Choroid plexus epithelial cell (primary cell): ENCODE data around the gene SNRPE.
A peak's percentile ranks its signal among the peaks of the same experiment; 100 is the strongest.

Experiments
- DNase-seq: peaks from one replicate; pipeline ENCODE4 v3.0.0-alpha.2; 2010; ENCODE audit warnings: low read depth
- H3K4me3 ChIP-seq: 2 replicates; pipeline ENCODE4 v1.5.1; 2011; ENCODE audit warnings: low read depth, mild to moderate bottlenecking, control low read depth, low read length, moderate library complexity
- TF ChIP-seq, protein P1 (sequence below): conservative IDR thresholded peaks from 2 replicates; pipeline ENCODE4 v1.5.1; 2011; ENCODE audit warnings: low read depth, mild to moderate bottlenecking, control low read depth, inconsistent platforms, low read length, moderate library complexity

The SNRPE gene

DNA sequence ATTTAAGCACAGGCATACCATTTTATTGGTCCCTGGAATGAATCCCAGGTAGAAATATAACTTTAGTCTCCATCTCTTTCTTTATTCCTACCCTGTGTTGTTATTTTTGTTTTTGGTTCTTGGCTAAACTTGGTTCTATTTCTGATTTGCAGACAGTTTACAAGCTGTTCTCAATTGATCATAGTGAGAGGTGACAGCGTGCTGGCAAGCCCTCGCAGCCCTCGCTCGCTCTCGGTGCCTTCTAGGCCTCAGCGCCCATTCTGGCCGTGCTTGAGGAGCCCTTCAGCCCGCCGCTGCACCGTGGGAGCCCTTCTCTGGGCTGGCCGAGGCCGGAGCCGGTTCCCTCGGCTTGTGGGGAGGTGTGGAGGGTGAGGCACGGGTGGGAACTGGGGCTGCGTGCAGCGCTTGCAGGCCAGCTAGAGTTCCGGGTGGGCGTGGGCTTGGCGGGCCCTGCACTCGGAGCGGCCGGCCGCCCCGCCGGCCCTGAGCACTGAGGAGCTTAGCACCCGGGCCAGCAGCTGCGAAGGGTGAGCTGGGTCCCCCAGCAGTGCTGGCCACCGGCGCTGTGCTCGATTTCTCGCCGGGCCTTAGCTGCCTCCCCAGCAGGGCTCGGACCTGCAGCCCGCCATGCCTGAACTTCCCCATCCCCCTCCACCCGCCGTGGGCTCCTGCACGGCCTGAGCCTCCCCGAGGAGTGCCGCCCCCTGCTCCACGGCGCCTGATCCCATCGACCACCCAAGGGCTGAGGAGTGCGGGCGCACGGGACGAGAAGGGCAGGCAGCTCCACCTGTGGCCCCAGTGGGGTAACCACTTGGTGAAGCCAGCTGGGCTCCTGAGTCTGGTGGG is 38.7 kb downstream of the SNRPE start:
- TF ChIP-seq, protein P1, sequence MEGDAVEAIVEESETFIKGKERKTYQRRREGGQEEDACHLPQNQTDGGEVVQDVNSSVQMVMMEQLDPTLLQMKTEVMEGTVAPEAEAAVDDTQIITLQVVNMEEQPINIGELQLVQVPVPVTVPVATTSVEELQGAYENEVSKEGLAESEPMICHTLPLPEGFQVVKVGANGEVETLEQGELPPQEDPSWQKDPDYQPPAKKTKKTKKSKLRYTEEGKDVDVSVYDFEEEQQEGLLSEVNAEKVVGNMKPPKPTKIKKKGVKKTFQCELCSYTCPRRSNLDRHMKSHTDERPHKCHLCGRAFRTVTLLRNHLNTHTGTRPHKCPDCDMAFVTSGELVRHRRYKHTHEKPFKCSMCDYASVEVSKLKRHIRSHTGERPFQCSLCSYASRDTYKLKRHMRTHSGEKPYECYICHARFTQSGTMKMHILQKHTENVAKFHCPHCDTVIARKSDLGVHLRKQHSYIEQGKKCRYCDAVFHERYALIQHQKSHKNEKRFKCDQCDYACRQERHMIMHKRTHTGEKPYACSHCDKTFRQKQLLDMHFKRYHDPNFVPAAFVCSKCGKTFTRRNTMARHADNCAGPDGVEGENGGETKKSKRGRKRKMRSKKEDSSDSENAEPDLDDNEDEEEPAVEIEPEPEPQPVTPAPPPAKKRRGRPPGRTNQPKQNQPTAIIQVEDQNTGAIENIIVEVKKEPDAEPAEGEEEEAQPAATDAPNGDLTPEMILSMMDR, result no peak
- no peak overlapping the region for H3K4me3 ChIP-seq
- no peak for DNase-seq

DNA sequence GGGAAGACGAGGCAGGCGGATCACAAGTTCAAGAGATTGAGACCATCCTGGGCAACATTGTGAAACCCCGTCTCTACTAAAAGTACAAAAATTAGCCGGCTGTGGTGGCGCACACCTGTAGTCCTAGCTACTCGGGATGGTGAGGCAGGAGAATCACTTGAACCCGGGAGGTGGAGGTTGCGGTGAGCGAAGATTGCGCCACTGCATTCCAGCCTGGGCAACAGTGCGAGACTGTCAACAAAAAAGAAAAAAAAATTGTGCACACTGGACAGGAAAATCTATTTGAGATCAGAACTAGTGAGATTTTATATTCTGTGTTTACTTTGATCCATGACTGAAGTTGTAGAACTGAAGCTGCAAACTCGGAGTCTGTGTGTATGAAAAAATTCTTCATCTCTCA is 40.2 kb downstream of the SNRPE start:
- DNase-seq, result no peak
- TF ChIP-seq, protein P1, result no peak
- H3K4me3 ChIP-seq, result no peak overlapping the region

- TF ChIP-seq, protein P1, result no peak
- DNase-seq, result no peak
- no peak overlapping the region for H3K4me3 ChIP-seq
These were observed 43.9 kb downstream of the SNRPE start for GRCh38 chr1:203905275-203905674.

GRCh38 chr1:203906932-203907331 is 45.5 kb downstream of the SNRPE start:
- peak; percentile 95 for DNase-seq
- no peak overlapping the region for H3K4me3 ChIP-seq
- TF ChIP-seq, protein P1, result no peak

GRCh38 chr1:203907901-203908300 is 46.5 kb downstream of the SNRPE start:
- no peak overlapping the region for H3K4me3 ChIP-seq
- TF ChIP-seq, protein P1, result no peak
- no peak for DNase-seq

- no peak overlapping the region for H3K4me3 ChIP-seq
- peak; percentile 35 for DNase-seq
- TF ChIP-seq, protein P1, result no peak
These were observed 50.4 kb downstream of the SNRPE start for GRCh38 chr1:203911806-203912205.

GRCh38 chr1:203913073-203913521 is 51.7 kb downstream of the SNRPE start:
- no peak overlapping the region for H3K4me3 ChIP-seq
- TF ChIP-seq, protein P1, result no peak

More at GRCh38 chr1:203913073-203913521, 51.7 kb downstream of the SNRPE start:
- DNase-seq, result no peak
